GM12878 (cell line): ENCODE measurements around the gene MCM5. TPM values are rescaled to one million over a fixed set of nuclear protein-coding genes. Genes with fewer than 3 reads are reported as not detected.

Experiments
- ATAC-seq: fragments of 200-7000 bp; cut with Tn5 transposase; 3 replicates; pipeline ENCODE4 v1.9.1; 2020; ENCODE audit warnings: mild to moderate bottlenecking, moderate library complexity
- BruUV-seq: library from RNA; stranded (reverse); fragments of 400-500 nt; replicated peaks from 2 replicates; lab custom pipeline; 2021; lab: Mats Ljungman, UMichigan
- CTCF ChIA-PET: fragments of 300-600 bp; sonication (Branson Sonifier 250); formaldehyde crosslinking; extraction: SDS; loops from one replicate; lab custom pipeline; 2021; ENCODE audit warnings: inconsistent platforms; lab: Yijun Ruan, JAX
- POLR2A ChIA-PET: fragments of 350-600 bp; formaldehyde crosslinking; extraction: SDS; loops from one replicate; lab custom pipeline; 2021; ENCODE audit warnings: inconsistent platforms; lab: Charles Lee
- RAD21 ChIA-PET: fragments of 300-600 bp; sonication (Branson Sonifier 250); formaldehyde crosslinking; loops from one replicate; lab custom pipeline; 2023; ENCODE audit warnings: antibody characterized with exemption; ENCODE audit not compliant: unreplicated experiment; lab: Charles Lee
- SMC1A ChIA-PET: fragments of 300-600 bp; sonication (Branson Sonifier 250); formaldehyde crosslinking; loops from one replicate; lab custom pipeline; 2023; ENCODE audit not compliant: unreplicated experiment, uncharacterized antibody; lab: Charles Lee
- DNase-seq: peaks from one replicate; pipeline ENCODE4 v3.0.0-alpha.2; 2011; ENCODE audit warnings: low read depth, low spot score
- FAIRE-seq: peaks from 3 replicates; lab custom pipeline; 2011; peaks lifted over from hg19 to GRCh38; lab: Jason Lieb, UNC
- H2AFZ ChIP-seq: 2 replicates; pipeline ENCODE4 v1.6.0; 2011; ENCODE audit warnings: low read depth, low read length, control low read depth; ENCODE audit not compliant: control insufficient read depth
- H3K27ac ChIP-seq: 2 replicates; pipeline ENCODE4 v1.5.1; 2011; ENCODE audit warnings: control low read depth; ENCODE audit not compliant: control insufficient read depth, insufficient read depth
- H3K27me3 ChIP-seq, 2 experiments: replicated peaks in 1 of 2; 2 replicates each; pipeline versions ENCODE4 v1.6.0 to v1.6.1; 2011; ENCODE audit warnings: low read length in 1 of 2; ENCODE audit not compliant: control insufficient read depth in 2 of 2, insufficient read depth in 2 of 2
- H3K36me3 ChIP-seq, 2 experiments: 2 replicates each; pipeline ENCODE4 v1.5.1; 2011; ENCODE audit warnings: low read length in 1 of 2; ENCODE audit not compliant: control insufficient read depth in 2 of 2, insufficient read depth in 2 of 2
- H3K4me1 ChIP-seq: 2 replicates; pipeline ENCODE4 v1.6.1; 2011; ENCODE audit warnings: mild to moderate bottlenecking, low read length, moderate library complexity, mixed read lengths; ENCODE audit not compliant: control insufficient read depth, insufficient read depth
- H3K4me2 ChIP-seq: 2 replicates; pipeline ENCODE4 v1.6.0; 2011; ENCODE audit warnings: control low read depth; ENCODE audit not compliant: control insufficient read depth, insufficient read depth
- H3K4me3 ChIP-seq: fragments of 200-600 bp; sonication (generic); 2 replicates; pipeline ENCODE4 v1.5.1; 2016
- H3K79me2 ChIP-seq: 2 replicates; pipeline ENCODE4 v1.6.0; 2011; ENCODE audit warnings: low read length; ENCODE audit not compliant: control insufficient read depth, insufficient read depth
- H3K9ac ChIP-seq: 2 replicates; pipeline ENCODE4 v1.8.0; 2011; ENCODE audit warnings: low read length, control low read depth, mixed read lengths; ENCODE audit not compliant: control insufficient read depth, insufficient read depth
- H3K9me3 ChIP-seq: replicated peaks from 3 replicates; pipeline ENCODE4 v1.5.1; 2011; ENCODE audit warnings: mild to moderate bottlenecking, low read length; ENCODE audit not compliant: control insufficient read depth, insufficient read depth
- H4K20me1 ChIP-seq: 2 replicates; pipeline ENCODE4 v1.6.0; 2011; ENCODE audit not compliant: control insufficient read depth, insufficient read depth
- BCL3 ChIP-seq: IDR thresholded peaks from 2 replicates; pipeline ENCODE4 v1.6.1; 2011; ENCODE audit warnings: borderline replicate concordance, low read depth, mild to moderate bottlenecking, moderate library complexity, low read length; ENCODE audit not compliant: insufficient read depth, poor library complexity, severe bottlenecking
- KAT2A ChIP-seq: conservative IDR thresholded peaks from 2 replicates; pipeline ENCODE4 v1.6.1; 2011; ENCODE audit warnings: low read depth, low read length; ENCODE audit not compliant: control insufficient read depth
- LARP7 ChIP-seq: fragments of 450-650 bp; IDR thresholded peaks from 2 replicates; pipeline ENCODE4 v1.6.1; 2017; ENCODE audit warnings: mild to moderate bottlenecking
- MYC ChIP-seq: IDR thresholded peaks from 2 replicates; pipeline ENCODE4 v1.6.1; 2011; ENCODE audit warnings: mild to moderate bottlenecking, low read length, moderate library complexity, inconsistent platforms; ENCODE audit not compliant: insufficient read depth, insufficient replicate concordance, insufficient read length, severe bottlenecking
- NFYA ChIP-seq: IDR thresholded peaks from 2 replicates; pipeline ENCODE4 v1.6.1; 2011; ENCODE audit warnings: low read depth, mild to moderate bottlenecking, low read length, improper control_type of control experiment, borderline replicate concordance
- PBX3 ChIP-seq: IDR thresholded peaks from 2 replicates; pipeline ENCODE4 v1.6.1; 2011; ENCODE audit warnings: mild to moderate bottlenecking, low read depth, low read length, moderate library complexity; ENCODE audit not compliant: insufficient replicate concordance
- POLR2AphosphoS2 ChIP-seq: IDR thresholded peaks from 2 replicates; pipeline ENCODE4 v1.6.1; 2011; ENCODE audit warnings: low read depth, mild to moderate bottlenecking, low read length, improper control_type of control experiment, moderate library complexity
- POU2F2 ChIP-seq: IDR thresholded peaks from 3 replicates; pipeline ENCODE4 v1.6.1; 2011; ENCODE audit warnings: low read depth, mild to moderate bottlenecking, low read length, borderline replicate concordance
- RAD21 ChIP-seq: IDR thresholded peaks from 2 replicates; pipeline ENCODE4 v1.6.1; 2011; ENCODE audit warnings: mild to moderate bottlenecking, low read depth, low read length, moderate library complexity; ENCODE audit not compliant: insufficient read depth
- SREBF2 ChIP-seq: IDR thresholded peaks from 2 replicates; pipeline ENCODE4 v1.6.1; 2012; ENCODE audit warnings: mild to moderate bottlenecking, low read length
- USF2 ChIP-seq: IDR thresholded peaks from 2 replicates; pipeline ENCODE4 v1.6.1; 2011; ENCODE audit warnings: low read depth, low read length, improper control_type of control experiment, borderline replicate concordance
- WGBS: methylation state at CpG from one replicate; pipeline ENCODE4 v1.1.6; 2016; ENCODE audit warnings: low lambda C conversion rate; ENCODE audit not compliant: insufficient replicate concordance, insufficient coverage; ENCODE audit errors: missing lambda C conversion rate; 5-methylcytosine and 5-hydroxymethylcytosine counted together
- in situ Hi-C: fragments of 300-500 bp; cut with MboI; formaldehyde crosslinking; loops from 9 replicates; pipeline ENCODE4 v1.14.3; 2018; ENCODE audit warnings: mixed read lengths
- intact Hi-C: fragments of 100-400 bp; cut with micrococcal nuclease; formaldehyde crosslinking; loops from one replicate; pipeline ENCODE4 v1.14.2; 2022; ENCODE audit not compliant: unreplicated experiment
- polyA plus RNA-seq, 11 experiments: library from polyadenylated mRNA; depleted of rRNA in 4 of 11; unstranded in 6 of 11; stranded (reverse) in 5 of 11; fragments of >200 nt; fragmentation: Nextera tagmentation in 4 of 11; fragmentation: Illumina TruSeq in 1 of 11; extraction: Ambion mirVana in 4 of 11; extraction: Trizol in 1 of 11; gene quantifications; 1 replicate in 1 of 11; 2 replicates in 10 of 11; pipeline versions ENCODE4 v1.2.1 to v1.2.3, GENCODE V29; 2011 to 2016; ENCODE audit warnings: inconsistent platforms in 2 of 11, missing spikeins in 2 of 11, low read depth in 1 of 11
- total RNA-seq, 4 experiments: library from RNA; depleted of rRNA in 3 of 4; stranded (reverse); fragments of >200 nt in 3 of 4; fragmentation: Illumina TruSeq in 1 of 4; extraction: Trizol in 1 of 4; gene quantifications; 2 replicates each; pipeline versions ENCODE4 v1.2.1 to v1.2.3, GENCODE V29; 2013 to 2021
- TF ChIP-seq, protein P1 (sequence below): fragments of 450-650 bp; formaldehyde crosslinking; IDR thresholded peaks from 2 replicates; pipeline ENCODE4 v1.5.0; 2022; ENCODE audit warnings: mild to moderate bottlenecking, missing genetic modification characterization
- TF ChIP-seq, protein P2 (sequence below): fragments of 450-650 bp; IDR thresholded peaks from 2 replicates; pipeline ENCODE4 v1.6.1; 2017; ENCODE audit warnings: antibody characterized with exemption, mild to moderate bottlenecking, moderate library complexity

MCM5 gene
- total and polyA plus RNA-seq, 10 of the 15 experiments (the other 5 are each of a cell fraction or from before 2014, with no cell fraction given) = 14.1 to 360 (median 164) TPM

DNA sequence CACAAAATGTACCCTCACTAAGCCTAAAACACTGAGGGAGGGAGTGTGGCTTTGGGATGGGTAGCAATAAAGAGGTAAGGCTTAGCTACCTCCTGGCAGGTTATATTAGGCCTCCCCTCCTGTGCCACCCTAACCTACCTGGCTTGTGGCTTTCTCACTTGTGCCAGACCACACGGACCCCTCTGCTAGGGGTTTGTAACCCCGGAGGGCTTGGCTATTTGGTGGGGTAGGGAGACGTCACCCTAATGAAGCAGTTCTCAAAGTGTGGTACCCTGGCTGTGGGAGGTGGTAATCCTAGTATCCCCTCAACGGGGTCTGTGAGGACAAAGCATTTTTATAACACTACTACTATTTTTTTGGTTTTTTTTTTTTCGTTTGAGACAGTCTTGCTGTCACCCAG, 9.0 kb upstream of the MCM5 start:
- no peaks in the 10 kb centered on the region for H3K9me3 ChIP-seq
- no peaks in the 10 kb centered on the region for H3K27me3 ChIP-seq
- in situ Hi-C loops (loop anchor here (25.0 kb wide), 1 partner anchor 1821 kb away; the partner anchor contains the start of gene SSTR3), intact Hi-C loops (no loop called here)
- H3K27ac ChIP-seq = no peak overlapping the region
- 82% methylated on average over 4 of the region's 5 CpGs for WGBS
- no peaks in the 10 kb centered on the region for H3K79me2 ChIP-seq
- no peaks in the 10 kb centered on the region for H4K20me1 ChIP-seq
- ATAC-seq (no peak), DNase-seq (no peak), FAIRE-seq (no peak)
- BruUV-seq = no TSS peak
- H3K9ac ChIP-seq = no peak overlapping the region
- peaks cover 13 to 17% of the 10 kb centered on the region in 2 experiments; a peak in 3 of 4 replicates for H3K36me3 ChIP-seq
- ChIA-PET SMC1A (interaction anchor here (1.0 to 2.3 kb wide), 3 partner anchors 8 to 15 kb away, joined by 3 to 7 read pairs (median 5); partner anchors contain the start of gene HMOX1), POLR2A (interaction anchor here (0.6 to 1.4 kb wide), 3 partner anchors 9 to 34 kb away, joined by 3 read pairs; partner anchors contain the start of gene HMOX1), RAD21 (no interaction called here), CTCF (interaction anchor here (0.9 to 1.0 kb wide), 2 partner anchors 10 to 20 kb away, joined by 3 read pairs; partner anchors contain the start of gene HMOX1)
- no peak overlapping the region for H3K4me3 ChIP-seq
- no peak overlapping the region for H3K4me2 ChIP-seq
- peaks cover 14% of the 10 kb centered on the region for H3K4me1 ChIP-seq
- no peak overlapping the region for H2AFZ ChIP-seq
- TF ChIP-seq MYC (no peak), LARP7 (no peak), USF2 (no peak), BCL3 (no peak), NFYA (no peak), POLR2AphosphoS2 (no peak), PBX3 (no peak), RAD21 (no peak), KAT2A (no peak), POU2F2 (no peak), SREBF2 (no peak)
- TF ChIP-seq, protein P1, sequence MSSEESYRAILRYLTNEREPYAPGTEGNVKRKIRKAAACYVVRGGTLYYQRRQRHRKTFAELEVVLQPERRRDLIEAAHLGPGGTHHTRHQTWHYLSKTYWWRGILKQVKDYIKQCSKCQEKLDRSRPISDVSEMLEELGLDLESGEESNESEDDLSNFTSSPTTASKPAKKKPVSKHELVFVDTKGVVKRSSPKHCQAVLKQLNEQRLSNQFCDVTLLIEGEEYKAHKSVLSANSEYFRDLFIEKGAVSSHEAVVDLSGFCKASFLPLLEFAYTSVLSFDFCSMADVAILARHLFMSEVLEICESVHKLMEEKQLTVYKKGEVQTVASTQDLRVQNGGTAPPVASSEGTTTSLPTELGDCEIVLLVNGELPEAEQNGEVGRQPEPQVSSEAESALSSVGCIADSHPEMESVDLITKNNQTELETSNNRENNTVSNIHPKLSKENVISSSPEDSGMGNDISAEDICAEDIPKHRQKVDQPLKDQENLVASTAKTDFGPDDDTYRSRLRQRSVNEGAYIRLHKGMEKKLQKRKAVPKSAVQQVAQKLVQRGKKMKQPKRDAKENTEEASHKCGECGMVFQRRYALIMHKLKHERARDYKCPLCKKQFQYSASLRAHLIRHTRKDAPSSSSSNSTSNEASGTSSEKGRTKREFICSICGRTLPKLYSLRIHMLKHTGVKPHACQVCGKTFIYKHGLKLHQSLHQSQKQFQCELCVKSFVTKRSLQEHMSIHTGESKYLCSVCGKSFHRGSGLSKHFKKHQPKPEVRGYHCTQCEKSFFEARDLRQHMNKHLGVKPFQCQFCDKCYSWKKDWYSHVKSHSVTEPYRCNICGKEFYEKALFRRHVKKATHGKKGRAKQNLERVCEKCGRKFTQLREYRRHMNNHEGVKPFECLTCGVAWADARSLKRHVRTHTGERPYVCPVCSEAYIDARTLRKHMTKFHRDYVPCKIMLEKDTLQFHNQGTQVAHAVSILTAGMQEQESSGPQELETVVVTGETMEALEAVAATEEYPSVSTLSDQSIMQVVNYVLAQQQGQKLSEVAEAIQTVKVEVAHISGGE (CRISPR knock-in tag) = no peak
- TF ChIP-seq, protein P2, sequence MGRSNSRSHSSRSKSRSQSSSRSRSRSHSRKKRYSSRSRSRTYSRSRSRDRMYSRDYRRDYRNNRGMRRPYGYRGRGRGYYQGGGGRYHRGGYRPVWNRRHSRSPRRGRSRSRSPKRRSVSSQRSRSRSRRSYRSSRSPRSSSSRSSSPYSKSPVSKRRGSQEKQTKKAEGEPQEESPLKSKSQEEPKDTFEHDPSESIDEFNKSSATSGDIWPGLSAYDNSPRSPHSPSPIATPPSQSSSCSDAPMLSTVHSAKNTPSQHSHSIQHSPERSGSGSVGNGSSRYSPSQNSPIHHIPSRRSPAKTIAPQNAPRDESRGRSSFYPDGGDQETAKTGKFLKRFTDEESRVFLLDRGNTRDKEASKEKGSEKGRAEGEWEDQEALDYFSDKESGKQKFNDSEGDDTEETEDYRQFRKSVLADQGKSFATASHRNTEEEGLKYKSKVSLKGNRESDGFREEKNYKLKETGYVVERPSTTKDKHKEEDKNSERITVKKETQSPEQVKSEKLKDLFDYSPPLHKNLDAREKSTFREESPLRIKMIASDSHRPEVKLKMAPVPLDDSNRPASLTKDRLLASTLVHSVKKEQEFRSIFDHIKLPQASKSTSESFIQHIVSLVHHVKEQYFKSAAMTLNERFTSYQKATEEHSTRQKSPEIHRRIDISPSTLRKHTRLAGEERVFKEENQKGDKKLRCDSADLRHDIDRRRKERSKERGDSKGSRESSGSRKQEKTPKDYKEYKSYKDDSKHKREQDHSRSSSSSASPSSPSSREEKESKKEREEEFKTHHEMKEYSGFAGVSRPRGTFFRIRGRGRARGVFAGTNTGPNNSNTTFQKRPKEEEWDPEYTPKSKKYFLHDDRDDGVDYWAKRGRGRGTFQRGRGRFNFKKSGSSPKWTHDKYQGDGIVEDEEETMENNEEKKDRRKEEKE = no peak
